Thymus (tissue), 11 donors: ENCODE results near the gene RXFP2. TPM values are rescaled to one million over a fixed set of nuclear protein-coding genes. Genes with fewer than 3 reads are reported as not detected.

Source experiments
- DNase-seq, 9 donors: peaks; one replicate each; pipeline ENCODE4 v3.0.0-alpha.2; 2013; ENCODE audit warnings: low spot score in 9 of 9, low read depth in 6 of 9, missing footprints in 1 of 9
- H3K27ac ChIP-seq, 2 donors: one replicate each; pipeline ENCODE4 v1.5.1; 2013; ENCODE audit warnings: control low read depth in 1 of 2, low read depth in 1 of 2, low read length in 1 of 2, mild to moderate bottlenecking in 1 of 2, moderate library complexity in 1 of 2
- H3K27me3 ChIP-seq, 2 donors: one replicate each; pipeline ENCODE4 v1.5.1; 2013; ENCODE audit warnings: low read length in 1 of 2; ENCODE audit not compliant: control insufficient read depth in 2 of 2, insufficient read depth in 1 of 2
- H3K36me3 ChIP-seq, 2 donors: one replicate each; pipeline ENCODE4 v1.5.1; 2013; ENCODE audit warnings: low read length in 1 of 2, mild to moderate bottlenecking in 1 of 2, moderate library complexity in 1 of 2; ENCODE audit not compliant: control insufficient read depth in 2 of 2, insufficient read depth in 2 of 2
- H3K4me1 ChIP-seq, 2 donors: one replicate each; pipeline ENCODE4 v1.5.1; 2013; ENCODE audit warnings: low read length in 2 of 2; ENCODE audit not compliant: control insufficient read depth in 2 of 2, insufficient read depth in 2 of 2
- H3K4me3 ChIP-seq, 2 donors: one replicate each; pipeline ENCODE4 v1.5.1; 2013; ENCODE audit warnings: low read length in 2 of 2, control low read depth in 1 of 2, mild to moderate bottlenecking in 1 of 2
- H3K9me3 ChIP-seq, 2 donors: one replicate each; pipeline ENCODE4 v1.5.1; 2013; ENCODE audit warnings: low read length in 1 of 2, mild to moderate bottlenecking in 1 of 2; ENCODE audit not compliant: control insufficient read depth in 2 of 2, insufficient read depth in 1 of 2
- WGBS: extraction: QIAGEN DNeasy Blood & Tissue Kit; methylation state at CpG from one replicate; pipeline ENCODE4 v1.1.7; 2013; 5-methylcytosine and 5-hydroxymethylcytosine counted together
- polyA plus RNA-seq: library from polyadenylated mRNA; stranded (reverse); fragments of 200-250 nt; gene quantifications from one replicate; pipeline ENCODE4 v1.2.3, GENCODE V29; 2013
- total RNA-seq: library from RNA; stranded (reverse); fragments of 120-200 nt; gene quantifications from one replicate; pipeline ENCODE4 v1.2.4, GENCODE V29; 2013
- donor health status: healthy.

RXFP2 gene
- total and polyA plus RNA-seq, 2 donors = not detected

DNA sequence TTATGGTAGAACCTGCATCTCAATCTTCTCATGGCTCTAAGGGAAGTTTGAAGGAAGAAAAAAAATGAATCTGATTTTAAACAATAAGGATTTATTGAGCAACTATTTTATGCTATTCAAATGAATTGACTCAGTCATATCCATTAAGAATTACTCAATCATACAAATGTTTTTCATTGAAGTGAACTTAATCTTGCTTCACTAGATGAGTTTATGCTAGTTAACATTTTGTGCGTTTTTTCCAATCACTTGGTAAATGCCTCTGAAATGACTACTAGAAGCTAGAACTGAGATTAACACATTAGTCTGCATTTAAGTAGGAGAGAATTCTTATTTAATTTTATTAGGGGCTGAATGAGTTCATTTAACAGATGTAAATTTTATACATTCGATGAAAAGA is 25.2 kb downstream of the RXFP2 start:
- Histone ChIP-seq H3K27ac (no peak overlapping the region), H3K4me3 (no peak overlapping the region), H3K36me3 (no peaks in the 10 kb centered on the region), H3K4me1 (no peaks in the 10 kb centered on the region), H3K27me3 (no peaks in the 10 kb centered on the region), H3K9me3 (no peaks in the 10 kb centered on the region)
- DNase-seq = no peak
- WGBS = 95% methylated on average over 2 of the region's 2 CpGs

DNA sequence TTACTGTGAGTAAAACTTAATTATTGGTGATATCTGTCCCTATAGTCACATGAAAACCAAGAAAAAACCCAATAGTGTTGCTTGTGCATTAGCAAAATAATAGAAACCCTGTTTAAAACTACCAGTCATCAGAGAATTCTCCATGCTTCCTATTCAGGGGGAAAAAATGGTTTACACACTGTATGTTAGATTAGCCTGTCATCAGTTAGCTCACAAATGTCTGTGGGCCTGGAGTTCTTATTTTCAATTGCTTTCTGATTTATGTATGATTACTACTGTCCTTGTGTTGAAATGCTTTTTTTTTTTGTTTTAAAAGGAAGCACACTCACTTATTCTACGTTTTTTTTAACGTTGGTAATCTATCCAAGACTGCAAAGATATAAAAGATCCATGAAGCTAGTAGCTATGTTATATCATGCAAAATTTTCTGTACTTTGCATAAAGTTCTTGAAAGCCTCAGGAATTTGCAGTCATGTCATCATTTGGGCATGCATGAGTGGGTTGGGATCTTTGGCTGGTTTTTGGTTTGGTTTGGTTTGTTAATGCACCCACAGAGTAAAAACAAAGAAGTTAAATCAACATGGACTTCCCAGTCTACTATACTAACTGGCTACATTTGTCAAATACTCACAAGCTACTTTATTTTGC is 25.9 kb downstream of the RXFP2 start:
- Histone ChIP-seq H3K27me3 (no peaks in the 10 kb centered on the region), H3K9me3 (no peaks in the 10 kb centered on the region), H3K27ac (no peak overlapping the region), H3K4me3 (no peak overlapping the region), H3K4me1 (no peaks in the 10 kb centered on the region), H3K36me3 (no peaks in the 10 kb centered on the region)
- no peak for DNase-seq
- WGBS = 83% methylated on average over 2 of the region's 2 CpGs

DNA sequence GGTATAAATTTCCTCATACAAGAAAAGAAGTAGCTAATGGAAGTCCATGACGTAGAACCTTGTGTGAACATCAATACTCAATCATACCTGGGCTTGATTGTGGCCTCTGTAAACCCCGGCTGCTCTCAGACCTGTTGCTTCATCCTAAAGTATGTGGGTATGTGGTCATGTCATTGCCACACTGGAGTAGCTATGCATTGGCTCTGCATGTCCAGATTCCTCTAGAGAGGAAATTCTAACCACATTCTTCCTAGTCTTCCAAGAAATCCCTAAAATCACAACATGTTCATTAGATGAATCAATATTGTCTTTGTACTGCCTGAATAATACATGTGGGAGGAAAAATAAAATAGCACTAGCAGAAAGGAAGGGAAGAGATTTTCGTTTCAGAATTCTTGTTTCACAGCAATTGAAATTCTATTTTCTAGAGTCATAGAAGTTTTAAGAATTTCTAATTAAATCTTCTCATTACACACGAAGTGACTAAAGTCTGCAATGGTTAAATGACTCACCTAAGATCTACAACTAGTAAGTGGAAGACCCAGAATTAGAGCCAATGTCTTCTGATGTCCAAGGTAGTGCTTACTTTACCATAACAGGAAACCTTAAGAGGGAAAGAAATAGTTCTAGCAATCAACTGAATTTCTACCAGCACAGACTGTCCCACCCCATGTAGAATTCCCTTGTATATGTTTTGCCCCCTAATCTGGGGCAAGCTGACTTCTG is 28.0 kb downstream of the RXFP2 start:
- Histone ChIP-seq H3K36me3 (no peaks in the 10 kb centered on the region), H3K4me3 (no peak overlapping the region), H3K27me3 (no peaks in the 10 kb centered on the region), H3K4me1 (no peaks in the 10 kb centered on the region), H3K27ac (no peak overlapping the region), H3K9me3 (no peaks in the 10 kb centered on the region)
- 91% methylated on average over 4 of the region's 4 CpGs for WGBS
- DNase-seq = no peak

DNA sequence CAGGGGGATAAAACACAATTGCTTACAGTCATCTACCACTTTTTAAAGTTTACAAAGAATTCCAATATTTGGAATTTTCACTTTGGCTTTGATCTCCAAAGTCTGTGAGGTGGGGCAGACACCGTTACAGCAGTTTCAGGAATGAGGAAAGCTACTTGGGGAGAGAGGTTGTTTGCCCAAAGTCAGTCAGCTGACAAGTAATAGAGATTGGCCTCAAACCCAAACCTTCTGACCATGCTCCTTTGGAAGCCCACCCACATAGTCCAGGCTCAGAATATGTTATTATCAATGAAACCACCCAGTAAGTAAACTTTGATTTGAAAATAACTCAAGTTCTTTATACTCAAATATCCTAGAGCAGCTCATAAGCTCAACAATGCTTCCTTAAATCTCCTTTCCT is 29.0 kb downstream of the RXFP2 start:
- H3K27ac ChIP-seq = no peak overlapping the region
- no peak overlapping the region for H3K4me3 ChIP-seq
- no peaks in the 10 kb centered on the region for H3K36me3 ChIP-seq
- WGBS = 88% methylated on average over 1 of the region's 1 CpG
- no peaks in the 10 kb centered on the region for H3K9me3 ChIP-seq
- DNase-seq = no peak
- H3K4me1 ChIP-seq = no peaks in the 10 kb centered on the region
- no peaks in the 10 kb centered on the region for H3K27me3 ChIP-seq

DNA sequence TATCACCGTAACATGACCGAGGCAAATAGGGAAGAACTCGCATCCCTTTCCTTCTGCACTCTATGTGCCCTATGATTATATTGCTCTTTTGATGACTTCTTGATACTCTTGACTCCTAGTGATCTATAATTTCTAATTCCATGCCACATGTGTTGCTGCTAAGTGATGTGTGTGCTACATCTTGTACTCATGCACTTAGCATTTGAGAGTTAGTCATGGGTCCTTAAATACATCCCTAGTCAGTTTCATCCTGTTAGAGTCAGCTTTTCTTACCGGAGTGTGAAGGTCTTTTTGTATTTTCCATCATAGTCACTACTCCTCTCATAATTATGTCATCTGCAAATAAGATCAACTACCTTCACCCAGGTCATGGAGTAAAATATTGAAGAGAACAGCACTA is 30.2 kb downstream of the RXFP2 start:
- WGBS = 98% methylated on average over 4 of the region's 4 CpGs
- DNase-seq = no peak
- Histone ChIP-seq H3K27ac (no peak overlapping the region), H3K27me3 (no peaks in the 10 kb centered on the region), H3K4me1 (no peaks in the 10 kb centered on the region), H3K4me3 (no peak overlapping the region), H3K36me3 (no peaks in the 10 kb centered on the region), H3K9me3 (no peaks in the 10 kb centered on the region)

DNA sequence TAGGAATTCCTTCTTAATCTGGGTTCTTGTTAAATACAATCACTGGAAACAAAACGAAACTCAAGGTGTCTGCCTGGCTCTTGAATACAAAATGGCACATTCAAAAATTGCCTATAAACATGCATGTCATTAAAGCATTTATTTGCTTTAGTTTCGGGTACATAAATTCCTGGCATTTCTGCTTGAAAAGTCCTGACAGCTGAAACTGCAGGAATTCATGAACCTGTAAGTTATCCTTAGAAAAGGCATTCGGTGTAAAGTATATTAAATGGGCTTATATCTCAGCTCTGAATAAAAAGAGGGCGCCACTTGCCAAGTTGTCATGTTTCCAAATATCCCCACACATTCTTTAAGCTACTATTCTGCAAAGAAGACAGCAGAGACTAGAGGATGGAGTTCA is 32.9 kb downstream of the RXFP2 start:
- H3K36me3 ChIP-seq = no peaks in the 10 kb centered on the region
- H3K27ac ChIP-seq = no peak overlapping the region
- no peak overlapping the region for H3K4me3 ChIP-seq
- 82% methylated on average over 4 of the region's 4 CpGs for WGBS
- no peaks in the 10 kb centered on the region for H3K9me3 ChIP-seq
- H3K27me3 ChIP-seq = no peaks in the 10 kb centered on the region
- no peaks in the 10 kb centered on the region for H3K4me1 ChIP-seq
- no peak for DNase-seq

DNA sequence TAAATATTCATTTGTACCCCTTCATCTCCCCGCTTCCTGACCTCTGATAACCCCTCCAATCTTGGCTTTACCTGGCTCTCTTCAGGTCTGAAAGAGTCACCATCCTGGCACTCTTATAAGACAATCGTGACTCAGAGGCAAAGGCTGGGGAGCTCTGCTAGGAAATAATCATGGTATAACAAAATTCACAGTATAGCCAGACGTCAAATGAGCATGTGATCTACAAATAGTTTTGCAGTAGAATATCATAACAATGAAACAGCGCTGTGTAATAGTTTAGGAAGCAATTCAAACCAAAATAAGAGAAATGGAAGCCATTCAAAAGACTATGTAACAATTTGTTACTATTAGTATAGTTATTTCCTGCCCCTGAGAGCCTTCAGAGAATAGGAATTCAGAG is 34.2 kb downstream of the RXFP2 start:
- DNase-seq = no peak
- Histone ChIP-seq H3K27ac (no peak overlapping the region), H3K36me3 (no peaks in the 10 kb centered on the region), H3K9me3 (no peaks in the 10 kb centered on the region), H3K4me1 (no peaks in the 10 kb centered on the region), H3K4me3 (no peak overlapping the region), H3K27me3 (no peaks in the 10 kb centered on the region)
- WGBS = 86% methylated on average over 4 of the region's 4 CpGs

DNA sequence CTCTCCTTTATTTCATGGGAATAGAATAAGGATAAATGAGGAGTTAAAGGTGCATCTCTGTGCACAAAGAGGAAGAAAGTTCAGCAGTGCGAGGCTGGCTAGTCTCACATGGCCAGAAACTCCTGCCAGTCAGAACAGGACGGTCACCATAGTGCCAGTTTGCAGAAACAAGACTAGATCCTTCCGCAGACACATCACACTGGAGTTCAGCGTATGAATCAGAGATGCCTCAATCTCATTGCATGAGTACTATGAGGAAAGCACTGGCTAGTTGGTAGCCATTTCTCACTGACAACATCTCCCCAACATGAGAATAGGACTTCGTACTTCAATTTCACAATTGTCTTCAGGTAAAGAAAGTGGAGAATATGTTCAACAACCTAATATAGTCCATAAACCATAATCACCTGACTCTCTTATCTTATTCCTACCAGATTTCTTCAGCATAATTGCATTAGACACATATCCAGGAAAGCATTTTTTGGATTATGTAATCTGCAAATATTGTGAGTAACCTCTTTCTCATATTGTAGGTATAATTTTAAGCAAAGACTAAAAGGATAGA is 34.9 kb downstream of the RXFP2 start:
- Histone ChIP-seq H3K27ac (no peak overlapping the region), H3K36me3 (no peaks in the 10 kb centered on the region), H3K4me1 (no peaks in the 10 kb centered on the region), H3K9me3 (no peaks in the 10 kb centered on the region), H3K27me3 (no peaks in the 10 kb centered on the region), H3K4me3 (no peak overlapping the region)
- 96% methylated on average over 5 of the region's 5 CpGs for WGBS
- DNase-seq = no peak

DNA sequence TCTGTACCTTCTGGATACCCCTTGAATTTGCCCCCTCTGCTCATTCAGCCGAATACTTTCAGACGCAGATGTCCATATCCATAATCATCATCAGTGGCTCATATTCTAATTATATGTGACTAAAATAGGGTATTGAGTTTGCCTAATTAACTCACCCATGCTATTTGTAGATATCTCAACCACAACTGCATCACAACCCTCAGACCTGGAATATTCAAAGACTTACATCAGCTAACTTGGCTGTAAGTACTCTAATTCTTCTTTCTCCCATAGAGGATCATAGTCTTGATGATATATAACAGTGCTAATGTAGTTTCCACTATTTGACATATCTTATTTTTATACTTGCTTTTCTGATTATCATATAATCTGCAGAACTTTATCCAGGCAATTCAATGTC is 35.8 kb downstream of the RXFP2 start:
- Histone ChIP-seq H3K27me3 (no peaks in the 10 kb centered on the region), H3K4me1 (no peaks in the 10 kb centered on the region), H3K9me3 (no peaks in the 10 kb centered on the region), H3K27ac (no peak overlapping the region), H3K4me3 (no peak overlapping the region), H3K36me3 (no peaks in the 10 kb centered on the region)
- over 99% methylated on average over 2 of the region's 2 CpGs for WGBS
- no peak for DNase-seq
